Thoracic aorta (tissue), 2 donors: ENCODE results near the gene TMCO4. TPM values are rescaled to one million over a fixed set of nuclear protein-coding genes. Genes with fewer than 3 reads are reported as not detected.

Experiments used
- ATAC-seq: fragments of 150-250 bp; one replicate; pipeline ENCODE4 v1.8.0; 2017; ENCODE audit warnings: low read depth; ENCODE audit not compliant: insufficient number of reproducible peaks, low FRiP score
- DNase-seq: peaks from one replicate; pipeline ENCODE4 v3.0.0-alpha.2; 2020; ENCODE audit warnings: low spot score
- H3K27ac ChIP-seq, 2 donors: fragments of 200-600 bp; sonication (generic); 1 replicate in 1 of 2; 2 replicates in 1 of 2; pipeline ENCODE4 v1.5.1; 2016; ENCODE audit warnings: mild to moderate bottlenecking in 2 of 2, moderate library complexity in 2 of 2
- H3K27me3 ChIP-seq: fragments of 200-600 bp; sonication (generic); replicated peaks from 2 replicates; pipeline ENCODE4 v1.6.0; 2016; ENCODE audit warnings: mild to moderate bottlenecking; ENCODE audit not compliant: insufficient read depth
- H3K36me3 ChIP-seq: fragments of 200-600 bp; sonication (generic); one replicate; pipeline ENCODE4 v1.5.1; 2016
- H3K4me1 ChIP-seq, 2 donors: fragments of 200-600 bp; sonication (generic); 1 replicate in 1 of 2; 2 replicates in 1 of 2; pipeline versions ENCODE4 v1.5.1 to v1.6.0; 2016; ENCODE audit warnings: low read depth in 2 of 2, mild to moderate bottlenecking in 1 of 2; ENCODE audit not compliant: control insufficient read depth in 1 of 2
- H3K4me3 ChIP-seq: fragments of 200-600 bp; sonication (generic); 2 replicates; pipeline ENCODE4 v1.5.1; 2016; ENCODE audit warnings: mild to moderate bottlenecking
- H3K9me3 ChIP-seq: fragments of 200-600 bp; sonication (generic); 2 replicates; pipeline ENCODE4 v1.5.1; 2016
- total RNA-seq, 2 donors: library from RNA; depleted of rRNA; stranded (reverse); fragments of >200 nt; gene quantifications; one replicate each; pipeline versions ENCODE4 v1.1.0 to v1.2.3, GENCODE V29; 2016
- TF ChIP-seq, protein P1 (sequence below): fragments of 200-600 bp; sonication (generic); IDR thresholded peaks from one replicate; pipeline ENCODE4 v1.5.1; 2019; ENCODE audit warnings: antibody characterized with exemption

Gene TMCO4
- total RNA-seq, 2 donors from 2014 or later = 33.2 to 33.4 TPM

DNA sequence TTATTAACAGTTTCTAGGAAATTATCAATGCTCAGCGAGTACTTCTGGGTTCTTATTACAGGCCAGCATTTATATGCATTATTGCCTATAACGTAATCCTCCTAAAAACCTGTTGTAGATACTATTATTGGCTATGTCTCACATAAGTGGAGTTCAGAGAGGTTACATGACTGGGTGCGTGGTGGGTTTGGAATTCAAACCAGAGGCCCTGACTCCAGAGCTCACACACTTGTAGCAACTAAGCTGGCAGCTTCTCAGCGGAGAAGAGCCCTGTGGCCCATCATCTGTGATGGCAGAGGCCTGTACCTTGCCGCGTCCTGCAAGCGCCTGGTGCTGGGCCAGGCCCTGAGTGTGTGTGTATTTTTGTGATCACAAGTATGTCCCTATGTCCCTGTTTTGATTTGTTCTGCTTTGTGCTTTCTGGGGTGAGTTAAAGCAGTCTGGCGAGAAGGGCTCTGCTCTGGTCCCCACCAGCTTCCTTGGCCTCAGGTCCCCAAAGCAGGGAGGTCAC is 68.3 kb downstream of the TMCO4 start:
- no peak overlapping the region for H3K4me3 ChIP-seq
- no peaks in the 10 kb centered on the region for H3K9me3 ChIP-seq
- H3K36me3 ChIP-seq = no peaks in the 10 kb centered on the region
- ATAC-seq = no peak
- peak overlapping the region; percentile 28 to 29 for H3K27ac ChIP-seq
- H3K4me1 ChIP-seq = peaks cover 25 to 57% of the 10 kb centered on the region in 2 donors
- TF ChIP-seq, protein P1, sequence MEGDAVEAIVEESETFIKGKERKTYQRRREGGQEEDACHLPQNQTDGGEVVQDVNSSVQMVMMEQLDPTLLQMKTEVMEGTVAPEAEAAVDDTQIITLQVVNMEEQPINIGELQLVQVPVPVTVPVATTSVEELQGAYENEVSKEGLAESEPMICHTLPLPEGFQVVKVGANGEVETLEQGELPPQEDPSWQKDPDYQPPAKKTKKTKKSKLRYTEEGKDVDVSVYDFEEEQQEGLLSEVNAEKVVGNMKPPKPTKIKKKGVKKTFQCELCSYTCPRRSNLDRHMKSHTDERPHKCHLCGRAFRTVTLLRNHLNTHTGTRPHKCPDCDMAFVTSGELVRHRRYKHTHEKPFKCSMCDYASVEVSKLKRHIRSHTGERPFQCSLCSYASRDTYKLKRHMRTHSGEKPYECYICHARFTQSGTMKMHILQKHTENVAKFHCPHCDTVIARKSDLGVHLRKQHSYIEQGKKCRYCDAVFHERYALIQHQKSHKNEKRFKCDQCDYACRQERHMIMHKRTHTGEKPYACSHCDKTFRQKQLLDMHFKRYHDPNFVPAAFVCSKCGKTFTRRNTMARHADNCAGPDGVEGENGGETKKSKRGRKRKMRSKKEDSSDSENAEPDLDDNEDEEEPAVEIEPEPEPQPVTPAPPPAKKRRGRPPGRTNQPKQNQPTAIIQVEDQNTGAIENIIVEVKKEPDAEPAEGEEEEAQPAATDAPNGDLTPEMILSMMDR = no peak
- H3K27me3 ChIP-seq = no peaks in the 10 kb centered on the region
- no peak for DNase-seq

DNA sequence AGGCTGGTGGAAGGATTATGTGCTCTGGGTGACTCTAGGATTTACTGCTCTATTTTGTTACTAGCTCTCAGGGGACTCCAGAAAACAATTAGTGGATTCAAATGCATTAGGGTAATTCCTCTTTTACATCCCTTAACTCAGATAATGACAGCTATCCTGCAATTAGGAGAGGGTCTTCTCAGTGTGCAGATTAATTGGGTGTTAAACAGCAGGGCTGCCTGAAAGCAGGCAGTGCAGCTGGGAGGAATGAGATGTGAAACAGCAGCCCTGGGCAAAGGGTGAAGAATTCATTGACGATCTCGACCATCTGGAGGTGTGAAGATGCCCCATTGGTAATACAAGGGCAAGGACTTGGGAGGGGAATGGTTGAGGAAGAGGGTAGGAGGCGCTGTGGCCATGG is 68.9 kb downstream of the TMCO4 start:
- H3K36me3 ChIP-seq = no peaks in the 10 kb centered on the region
- H3K27ac ChIP-seq = peak overlapping the region; percentile 29
- TF ChIP-seq, protein P1 = no peak
- no peaks in the 10 kb centered on the region for H3K9me3 ChIP-seq
- DNase-seq (no peak), ATAC-seq (no peak)
- H3K4me3 ChIP-seq = no peak overlapping the region
- peaks cover 26 to 58% of the 10 kb centered on the region in 2 donors for H3K4me1 ChIP-seq
- no peaks in the 10 kb centered on the region for H3K27me3 ChIP-seq

DNA sequence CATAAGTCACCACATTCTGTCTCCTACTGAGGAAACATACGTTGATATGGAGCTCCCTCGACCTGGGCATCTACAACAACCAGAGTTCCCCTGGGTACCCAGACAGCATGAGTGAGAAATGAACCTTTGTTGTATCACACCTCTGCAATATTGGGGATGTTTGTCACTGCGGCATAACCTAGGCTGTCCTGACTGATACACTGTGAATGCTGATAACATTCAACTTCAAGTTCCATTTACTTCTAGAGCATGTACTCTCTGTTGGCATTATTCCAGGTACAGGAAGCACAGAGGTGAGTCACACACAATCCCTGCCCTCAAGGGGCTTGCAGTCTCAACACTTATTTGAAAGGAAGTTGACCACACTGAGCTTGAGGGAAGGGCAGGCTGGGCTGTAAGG is 69.5 kb downstream of the TMCO4 start:
- Histone ChIP-seq H3K4me1 (peaks cover 29 to 58% of the 10 kb centered on the region in 2 donors), H3K27me3 (no peaks in the 10 kb centered on the region), H3K36me3 (no peaks in the 10 kb centered on the region), H3K27ac (peak overlapping the region; percentile 29), H3K9me3 (no peaks in the 10 kb centered on the region), H3K4me3 (no peak overlapping the region)
- TF ChIP-seq, protein P1 = no peak
- ATAC-seq (no peak), DNase-seq (no peak)

DNA sequence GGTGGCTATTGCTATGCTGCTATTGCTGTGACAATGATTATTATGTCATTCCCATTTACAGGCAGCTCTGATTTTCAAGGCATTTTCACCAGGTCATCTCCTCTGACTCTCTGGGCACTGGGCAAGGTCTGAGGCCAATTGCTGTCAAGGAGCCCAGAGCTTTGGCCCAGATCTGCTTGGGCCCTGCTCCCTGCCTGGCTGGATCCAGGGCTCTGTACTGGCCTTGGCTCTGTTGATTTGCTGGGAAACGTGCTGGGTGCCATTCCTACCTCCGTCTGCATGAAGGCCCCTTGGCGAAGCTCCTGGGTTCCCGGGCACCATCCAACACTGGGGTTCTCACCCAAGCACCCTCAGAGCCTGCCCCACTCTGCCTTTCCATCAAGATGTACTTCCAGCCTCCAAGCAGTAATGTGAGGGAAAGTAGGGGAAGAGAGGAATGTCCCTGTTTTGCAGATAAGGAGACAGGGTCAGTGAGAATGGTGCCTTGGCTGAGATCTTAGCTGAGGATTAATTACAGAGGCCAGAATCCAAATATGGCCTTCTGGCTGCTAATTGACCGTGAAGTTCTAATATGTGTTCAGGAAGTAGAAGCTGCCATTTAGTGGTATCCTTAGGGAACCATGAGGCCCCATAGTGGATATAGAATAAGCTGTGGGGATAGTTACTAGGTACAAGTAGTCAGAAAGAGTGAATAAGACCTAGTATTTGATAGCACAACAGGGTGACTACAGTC is 71.1 kb downstream of the TMCO4 start:
- no peaks in the 10 kb centered on the region for H3K27me3 ChIP-seq
- no peak for DNase-seq

DNA sequence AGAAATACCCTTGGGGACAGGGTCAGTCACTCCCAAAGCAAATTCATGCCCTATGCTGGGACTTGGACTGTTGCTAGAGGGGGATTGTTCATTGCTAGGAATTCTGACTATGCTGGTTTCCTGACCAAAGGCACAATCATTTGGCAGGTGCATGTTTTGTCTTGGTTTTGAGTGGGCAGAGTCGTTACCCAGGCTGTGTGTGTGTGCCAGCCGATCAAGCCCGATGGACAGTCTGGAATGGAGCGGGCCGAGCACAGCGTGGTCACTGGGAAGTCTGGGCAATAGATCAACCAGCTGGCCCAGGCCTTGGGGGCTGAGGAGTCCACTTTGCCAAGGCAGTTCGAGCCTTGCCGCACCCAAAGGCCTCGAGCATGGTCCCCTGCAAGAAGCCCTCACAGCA is 74.1 kb downstream of the TMCO4 start:
- H3K36me3 ChIP-seq = peaks cover 4% of the 10 kb centered on the region
- H3K9me3 ChIP-seq = no peaks in the 10 kb centered on the region
- ATAC-seq (no peak), DNase-seq (no peak)
- TF ChIP-seq, protein P1 = no peak
- peaks cover 27 to 61% of the 10 kb centered on the region in 2 donors for H3K4me1 ChIP-seq
- no peak overlapping the region for H3K4me3 ChIP-seq
- H3K27me3 ChIP-seq = no peaks in the 10 kb centered on the region
- H3K27ac ChIP-seq = peak overlapping the region; percentile 69 to 78

More for the DNA sequence above, 71.1 kb downstream of the TMCO4 start:
- Histone ChIP-seq H3K9me3 (no peaks in the 10 kb centered on the region), H3K4me3 (no peak overlapping the region), H3K36me3 (peaks cover 3% of the 10 kb centered on the region), H3K4me1 (peaks cover 27 to 59% of the 10 kb centered on the region in 2 donors), H3K27ac (peak overlapping the region; percentile 69 to 78)
- TF ChIP-seq, protein P1 = no peak
- no peak for ATAC-seq
